GM12878 (cell line): ENCODE data around the gene ENPP6. TPM values are rescaled to one million over a fixed set of nuclear protein-coding genes. Genes with fewer than 3 reads are reported as not detected.

Experiments
- ATAC-seq: fragments of 200-7000 bp; cut with Tn5 transposase; 3 replicates; pipeline ENCODE4 v1.9.1; 2020; ENCODE audit warnings: mild to moderate bottlenecking, moderate library complexity
- BruUV-seq: library from RNA; stranded (reverse); fragments of 400-500 nt; replicated peaks from 2 replicates; lab custom pipeline; 2021; lab: Mats Ljungman, UMichigan
- CTCF ChIA-PET: fragments of 300-600 bp; sonication (Branson Sonifier 250); formaldehyde crosslinking; extraction: SDS; loops from one replicate; lab custom pipeline; 2021; ENCODE audit warnings: inconsistent platforms; lab: Yijun Ruan, JAX
- POLR2A ChIA-PET: fragments of 350-600 bp; formaldehyde crosslinking; extraction: SDS; loops from one replicate; lab custom pipeline; 2021; ENCODE audit warnings: inconsistent platforms; lab: Charles Lee
- RAD21 ChIA-PET: fragments of 300-600 bp; sonication (Branson Sonifier 250); formaldehyde crosslinking; loops from one replicate; lab custom pipeline; 2023; ENCODE audit warnings: antibody characterized with exemption; ENCODE audit not compliant: unreplicated experiment; lab: Charles Lee
- SMC1A ChIA-PET: fragments of 300-600 bp; sonication (Branson Sonifier 250); formaldehyde crosslinking; loops from one replicate; lab custom pipeline; 2023; ENCODE audit not compliant: unreplicated experiment, uncharacterized antibody; lab: Charles Lee
- DNase-seq: peaks from one replicate; pipeline ENCODE4 v3.0.0-alpha.2; 2011; ENCODE audit warnings: low read depth, low spot score
- FAIRE-seq: peaks from 3 replicates; lab custom pipeline; 2011; peaks lifted over from hg19 to GRCh38; lab: Jason Lieb, UNC
- H2AFZ ChIP-seq: 2 replicates; pipeline ENCODE4 v1.6.0; 2011; ENCODE audit warnings: low read depth, low read length, control low read depth; ENCODE audit not compliant: control insufficient read depth
- H3K27ac ChIP-seq: 2 replicates; pipeline ENCODE4 v1.5.1; 2011; ENCODE audit warnings: control low read depth; ENCODE audit not compliant: control insufficient read depth, insufficient read depth
- H3K27me3 ChIP-seq, 2 experiments: replicated peaks in 1 of 2; 2 replicates each; pipeline versions ENCODE4 v1.6.0 to v1.6.1; 2011; ENCODE audit warnings: low read length in 1 of 2; ENCODE audit not compliant: control insufficient read depth in 2 of 2, insufficient read depth in 2 of 2
- H3K36me3 ChIP-seq, 2 experiments: 2 replicates each; pipeline ENCODE4 v1.5.1; 2011; ENCODE audit warnings: low read length in 1 of 2; ENCODE audit not compliant: control insufficient read depth in 2 of 2, insufficient read depth in 2 of 2
- H3K4me1 ChIP-seq: 2 replicates; pipeline ENCODE4 v1.6.1; 2011; ENCODE audit warnings: mild to moderate bottlenecking, low read length, moderate library complexity, mixed read lengths; ENCODE audit not compliant: control insufficient read depth, insufficient read depth
- H3K4me2 ChIP-seq: 2 replicates; pipeline ENCODE4 v1.6.0; 2011; ENCODE audit warnings: control low read depth; ENCODE audit not compliant: control insufficient read depth, insufficient read depth
- H3K4me3 ChIP-seq: fragments of 200-600 bp; sonication (generic); 2 replicates; pipeline ENCODE4 v1.5.1; 2016
- H3K79me2 ChIP-seq: 2 replicates; pipeline ENCODE4 v1.6.0; 2011; ENCODE audit warnings: low read length; ENCODE audit not compliant: control insufficient read depth, insufficient read depth
- H3K9ac ChIP-seq: 2 replicates; pipeline ENCODE4 v1.8.0; 2011; ENCODE audit warnings: low read length, control low read depth, mixed read lengths; ENCODE audit not compliant: control insufficient read depth, insufficient read depth
- H3K9me3 ChIP-seq: replicated peaks from 3 replicates; pipeline ENCODE4 v1.5.1; 2011; ENCODE audit warnings: mild to moderate bottlenecking, low read length; ENCODE audit not compliant: control insufficient read depth, insufficient read depth
- H4K20me1 ChIP-seq: 2 replicates; pipeline ENCODE4 v1.6.0; 2011; ENCODE audit not compliant: control insufficient read depth, insufficient read depth
- DPF2 ChIP-seq: fragments of 450-650 bp; IDR thresholded peaks from 2 replicates; pipeline ENCODE4 v1.6.1; 2017; ENCODE audit warnings: mild to moderate bottlenecking
- FOXK2 ChIP-seq: fragments of 450-650 bp; IDR thresholded peaks from 2 replicates; pipeline ENCODE4 v1.6.1; 2017; ENCODE audit warnings: mild to moderate bottlenecking, moderate library complexity
- HDAC6 ChIP-seq: fragments of 200-600 bp; sonication (generic); IDR thresholded peaks from one replicate; pipeline ENCODE4 v1.8.0; 2017; ENCODE audit warnings: antibody characterized with exemption; ENCODE audit not compliant: unreplicated experiment
- JUNB ChIP-seq: IDR thresholded peaks from 2 replicates; pipeline ENCODE4 v1.6.1; 2016; ENCODE audit warnings: antibody characterized with exemption, mild to moderate bottlenecking
- KAT2A ChIP-seq: conservative IDR thresholded peaks from 2 replicates; pipeline ENCODE4 v1.6.1; 2011; ENCODE audit warnings: low read depth, low read length; ENCODE audit not compliant: control insufficient read depth
- KDM1A ChIP-seq: fragments of 200-600 bp; sonication (generic); IDR thresholded peaks from 2 replicates; pipeline ENCODE4 v1.6.1; 2016; ENCODE audit warnings: borderline replicate concordance
- MTA3 ChIP-seq: IDR thresholded peaks from 2 replicates; pipeline ENCODE4 v1.6.1; 2012; ENCODE audit warnings: low read length, inconsistent platforms, borderline replicate concordance
- NFYB ChIP-seq: IDR thresholded peaks from 2 replicates; pipeline ENCODE4 v1.6.1; 2011; ENCODE audit warnings: low read depth, mild to moderate bottlenecking, low read length, improper control_type of control experiment, moderate library complexity; ENCODE audit not compliant: insufficient read depth
- NR2F1 ChIP-seq: fragments of 450-650 bp; conservative IDR thresholded peaks from 2 replicates; pipeline ENCODE4 v1.6.1; 2017; ENCODE audit warnings: mild to moderate bottlenecking
- RAD51 ChIP-seq: fragments of 450-650 bp; IDR thresholded peaks from 2 replicates; pipeline ENCODE4 v1.6.1; 2016; ENCODE audit warnings: moderate library complexity, mild to moderate bottlenecking, inconsistent platforms
- RUNX3 ChIP-seq: IDR thresholded peaks from 2 replicates; pipeline ENCODE4 v1.6.1; 2012; ENCODE audit warnings: low read length, inconsistent platforms
- SMARCA5 ChIP-seq: fragments of 450-650 bp; IDR thresholded peaks from 2 replicates; pipeline ENCODE4 v1.6.1; 2017; ENCODE audit warnings: mild to moderate bottlenecking
- SREBF1 ChIP-seq: IDR thresholded peaks from 2 replicates; pipeline ENCODE4 v1.6.1; 2012; ENCODE audit warnings: mild to moderate bottlenecking, low read length
- SREBF2 ChIP-seq: IDR thresholded peaks from 2 replicates; pipeline ENCODE4 v1.6.1; 2012; ENCODE audit warnings: mild to moderate bottlenecking, low read length
- SUPT20H ChIP-seq: IDR thresholded peaks from 2 replicates; pipeline ENCODE4 v1.6.1; 2011; ENCODE audit warnings: low read depth, mild to moderate bottlenecking, low read length, moderate library complexity, borderline replicate concordance; ENCODE audit not compliant: control insufficient read depth
- YY1 ChIP-seq: IDR thresholded peaks from 2 replicates; pipeline ENCODE4 v1.6.1; 2011; ENCODE audit warnings: low read depth, mild to moderate bottlenecking, low read length
- WGBS: methylation state at CpG from one replicate; pipeline ENCODE4 v1.1.6; 2016; ENCODE audit warnings: low lambda C conversion rate; ENCODE audit not compliant: insufficient replicate concordance, insufficient coverage; ENCODE audit errors: missing lambda C conversion rate; 5-methylcytosine and 5-hydroxymethylcytosine counted together
- in situ Hi-C: fragments of 300-500 bp; cut with MboI; formaldehyde crosslinking; loops from 9 replicates; pipeline ENCODE4 v1.14.3; 2018; ENCODE audit warnings: mixed read lengths
- intact Hi-C: fragments of 100-400 bp; cut with micrococcal nuclease; formaldehyde crosslinking; loops from one replicate; pipeline ENCODE4 v1.14.2; 2022; ENCODE audit not compliant: unreplicated experiment
- polyA plus RNA-seq, 11 experiments: library from polyadenylated mRNA; depleted of rRNA in 4 of 11; unstranded in 6 of 11; stranded (reverse) in 5 of 11; fragments of >200 nt; fragmentation: Nextera tagmentation in 4 of 11; fragmentation: Illumina TruSeq in 1 of 11; extraction: Ambion mirVana in 4 of 11; extraction: Trizol in 1 of 11; gene quantifications; 1 replicate in 1 of 11; 2 replicates in 10 of 11; pipeline versions ENCODE4 v1.2.1 to v1.2.3, GENCODE V29; 2011 to 2016; ENCODE audit warnings: inconsistent platforms in 2 of 11, missing spikeins in 2 of 11, low read depth in 1 of 11
- total RNA-seq, 4 experiments: library from RNA; depleted of rRNA in 3 of 4; stranded (reverse); fragments of >200 nt in 3 of 4; fragmentation: Illumina TruSeq in 1 of 4; extraction: Trizol in 1 of 4; gene quantifications; 2 replicates each; pipeline versions ENCODE4 v1.2.1 to v1.2.3, GENCODE V29; 2013 to 2021
- TF ChIP-seq, protein P1 (sequence below): fragments of 450-650 bp; IDR thresholded peaks from 2 replicates; pipeline ENCODE4 v1.6.1; 2016; ENCODE audit warnings: mild to moderate bottlenecking, moderate library complexity, borderline replicate concordance

ENPP6 gene
- total and polyA plus RNA-seq, 10 of the 15 experiments (the other 5 are each of a cell fraction or from before 2014, with no cell fraction given): 0.04 to 1.0 (median 0.44) TPM; not detected in 1

DNA sequence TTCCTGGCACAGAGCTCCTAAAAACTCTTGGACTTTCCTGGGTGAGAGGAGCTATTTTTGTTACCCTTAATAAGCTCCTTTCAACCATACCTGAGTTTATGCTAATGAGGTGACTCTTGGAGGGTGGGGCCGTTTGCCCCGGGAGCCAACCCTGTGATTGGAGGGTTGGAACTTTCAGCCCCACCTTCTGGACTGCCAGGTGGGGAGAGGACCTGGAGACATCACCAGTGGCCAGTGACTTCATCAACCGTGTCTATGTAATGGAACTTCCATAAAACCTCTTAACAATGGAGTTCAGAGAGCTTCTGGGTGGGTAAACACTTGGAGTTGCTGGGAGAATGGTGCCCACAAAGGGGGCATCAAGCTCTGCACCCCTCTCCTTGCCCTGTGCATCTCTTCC is 17.9 kb upstream of the ENPP6 start:
- TF ChIP-seq SUPT20H: no peak
- no peak for TF ChIP-seq YY1
- TF ChIP-seq KAT2A: no peak
- TF ChIP-seq RAD51: no peak
- TF ChIP-seq KDM1A: no peak
- no peak for TF ChIP-seq MTA3
- TF ChIP-seq SREBF1: no peak
- TF ChIP-seq HDAC6: no peak
- no peak for TF ChIP-seq RUNX3
- TF ChIP-seq SREBF2: no peak
- TF ChIP-seq JUNB: no peak
- TF ChIP-seq, protein P1, sequence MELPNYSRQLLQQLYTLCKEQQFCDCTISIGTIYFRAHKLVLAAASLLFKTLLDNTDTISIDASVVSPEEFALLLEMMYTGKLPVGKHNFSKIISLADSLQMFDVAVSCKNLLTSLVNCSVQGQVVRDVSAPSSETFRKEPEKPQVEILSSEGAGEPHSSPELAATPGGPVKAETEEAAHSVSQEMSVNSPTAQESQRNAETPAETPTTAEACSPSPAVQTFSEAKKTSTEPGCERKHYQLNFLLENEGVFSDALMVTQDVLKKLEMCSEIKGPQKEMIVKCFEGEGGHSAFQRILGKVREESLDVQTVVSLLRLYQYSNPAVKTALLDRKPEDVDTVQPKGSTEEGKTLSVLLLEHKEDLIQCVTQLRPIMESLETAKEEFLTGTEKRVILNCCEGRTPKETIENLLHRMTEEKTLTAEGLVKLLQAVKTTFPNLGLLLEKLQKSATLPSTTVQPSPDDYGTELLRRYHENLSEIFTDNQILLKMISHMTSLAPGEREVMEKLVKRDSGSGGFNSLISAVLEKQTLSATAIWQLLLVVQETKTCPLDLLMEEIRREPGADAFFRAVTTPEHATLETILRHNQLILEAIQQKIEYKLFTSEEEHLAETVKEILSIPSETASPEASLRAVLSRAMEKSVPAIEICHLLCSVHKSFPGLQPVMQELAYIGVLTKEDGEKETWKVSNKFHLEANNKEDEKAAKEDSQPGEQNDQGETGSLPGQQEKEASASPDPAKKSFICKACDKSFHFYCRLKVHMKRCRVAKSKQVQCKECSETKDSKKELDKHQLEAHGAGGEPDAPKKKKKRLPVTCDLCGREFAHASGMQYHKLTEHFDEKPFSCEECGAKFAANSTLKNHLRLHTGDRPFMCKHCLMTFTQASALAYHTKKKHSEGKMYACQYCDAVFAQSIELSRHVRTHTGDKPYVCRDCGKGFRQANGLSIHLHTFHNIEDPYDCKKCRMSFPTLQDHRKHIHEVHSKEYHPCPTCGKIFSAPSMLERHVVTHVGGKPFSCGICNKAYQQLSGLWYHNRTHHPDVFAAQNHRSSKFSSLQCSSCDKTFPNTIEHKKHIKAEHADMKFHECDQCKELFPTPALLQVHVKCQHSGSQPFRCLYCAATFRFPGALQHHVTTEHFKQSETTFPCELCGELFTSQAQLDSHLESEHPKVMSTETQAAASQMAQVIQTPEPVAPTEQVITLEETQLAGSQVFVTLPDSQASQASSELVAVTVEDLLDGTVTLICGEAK: no peak
- TF ChIP-seq DPF2: no peak
- TF ChIP-seq NFYB: no peak
- TF ChIP-seq NR2F1: no peak
- no peak for TF ChIP-seq SMARCA5
- no peak for TF ChIP-seq FOXK2
- TF ChIP-seq, all 136 proteins: peak for 0
- WGBS: 2% methylated on average over 3 of the region's 3 CpGs
- Histone ChIP-seq H3K27me3 (no peaks in the 10 kb centered on the region; a peak in 1 of 4 replicates), H3K9ac (no peak overlapping the region), H3K79me2 (no peaks in the 10 kb centered on the region), H3K27ac (no peak overlapping the region), H3K36me3 (no peaks in the 10 kb centered on the region), H4K20me1 (no peaks in the 10 kb centered on the region), H3K9me3 (no peaks in the 10 kb centered on the region), H3K4me3 (no peak overlapping the region), H2AFZ (no peak overlapping the region), H3K4me2 (no peak overlapping the region), H3K4me1 (no peaks in the 10 kb centered on the region)
- no peak for FAIRE-seq
- in situ Hi-C loops (no loop called here), intact Hi-C loops (no loop called here)
- ATAC-seq: no peak
- BruUV-seq: no TSS peak
- POLR2A ChIA-PET: no interaction called here
- CTCF ChIA-PET: interaction anchor here (0.6 to 1.4 kb wide), 2 partner anchors 16 to 886 kb away, joined by 3 read pairs; no protein-coding TSS in a partner anchor
- no peak for DNase-seq
- RAD21 ChIA-PET: no interaction called here
- SMC1A ChIA-PET: no interaction called here
